PC-9 (cell line): ENCODE data around the gene KRT39. TPM values are rescaled to one million over a fixed set of nuclear protein-coding genes. Genes with fewer than 3 reads are reported as not detected.

Experiments used
- BruUV-seq: library from RNA; stranded (reverse); fragments of 400-500 nt; replicated peaks from 2 replicates; lab custom pipeline; 2021; lab: Mats Ljungman, UMichigan
- CTCF ChIA-PET: fragments of 300-600 bp; sonication (Branson Sonifier 250); formaldehyde crosslinking; loops from one replicate; lab custom pipeline; 2022; ENCODE audit warnings: antibody characterized with exemption; lab: Charles Lee
- POLR2A ChIA-PET: fragments of 300-600 bp; sonication (Branson Sonifier 250); formaldehyde crosslinking; loops from one replicate; lab custom pipeline; 2022; ENCODE audit warnings: antibody characterized with exemption; ENCODE audit not compliant: unreplicated experiment; lab: Charles Lee
- DNase-seq, 2 experiments: peaks; one replicate each; pipeline versions ENCODE4 v3.0.0 to v3.0.0-alpha.2; 2015 to 2022; ENCODE audit warnings: mixed read lengths in 1 of 2
- H2AFZ ChIP-seq: fragments of 200-600 bp; sonication (generic); 2 replicates; pipeline ENCODE4 v1.8.1; 2017; ENCODE audit warnings: antibody characterized with exemption
- H3F3A ChIP-seq: fragments of 200-600 bp; sonication (generic); 2 replicates; pipeline ENCODE4 v1.8.1; 2017; ENCODE audit warnings: antibody characterized with exemption, mild to moderate bottlenecking, low read depth; ENCODE audit not compliant: insufficient read depth
- H3K27ac ChIP-seq: fragments of 200-600 bp; sonication (generic); 2 replicates; pipeline ENCODE4 v1.6.1; 2016; ENCODE audit warnings: mixed run types
- H3K27me3 ChIP-seq: fragments of 200-600 bp; sonication (generic); 2 replicates; pipeline ENCODE4 v1.6.1; 2016; ENCODE audit warnings: low read depth, mixed run types; ENCODE audit not compliant: insufficient read depth
- H3K36me3 ChIP-seq: fragments of 200-600 bp; sonication (generic); 2 replicates; pipeline ENCODE4 v1.6.1; 2016; ENCODE audit warnings: low read depth, mixed run types
- H3K4me1 ChIP-seq: fragments of 200-600 bp; sonication (generic); replicated peaks from 2 replicates; pipeline ENCODE4 v1.6.1; 2016; ENCODE audit warnings: mixed run types; ENCODE audit not compliant: insufficient read depth
- H3K4me2 ChIP-seq: fragments of 200-600 bp; sonication (generic); 2 replicates; pipeline ENCODE4 v1.6.1; 2017; ENCODE audit warnings: mixed run types
- H3K4me3 ChIP-seq: fragments of 200-600 bp; sonication (generic); 2 replicates; pipeline ENCODE4 v1.6.1; 2016; ENCODE audit warnings: mixed run types
- H3K79me2 ChIP-seq: fragments of 200-600 bp; sonication (generic); 2 replicates; pipeline ENCODE4 v1.6.1; 2017; ENCODE audit warnings: low read depth, mixed run types
- H3K9me2 ChIP-seq: fragments of 200-600 bp; sonication (generic); 2 replicates; pipeline ENCODE4 v1.8.1; 2017; ENCODE audit warnings: mild to moderate bottlenecking; ENCODE audit not compliant: insufficient read depth
- H3K9me3 ChIP-seq: fragments of 200-600 bp; sonication (generic); 2 replicates; pipeline ENCODE4 v1.8.1; 2016; ENCODE audit warnings: low read depth; ENCODE audit not compliant: insufficient read depth
- H4K20me1 ChIP-seq: fragments of 200-600 bp; sonication (generic); 2 replicates; pipeline ENCODE4 v1.8.1; 2017; ENCODE audit not compliant: insufficient read depth
- EZH2 ChIP-seq: fragments of 200-600 bp; sonication (generic); IDR thresholded peaks from 2 replicates; pipeline ENCODE4 v1.8.0; 2017; ENCODE audit warnings: antibody characterized with exemption, low read depth
- intact Hi-C: fragments of 100-400 bp; cut with micrococcal nuclease; formaldehyde crosslinking; loops from one replicate; pipeline ENCODE4 v1.10.0; 2022; ENCODE audit not compliant: unreplicated experiment
- total RNA-seq: library from RNA; stranded (reverse); gene quantifications from 2 replicates; pipeline ENCODE4 v1.2.3, GENCODE V29; 2021
- TF ChIP-seq, protein P1 (sequence below): fragments of 200-600 bp; sonication (generic); conservative IDR thresholded peaks from 2 replicates; pipeline ENCODE4 v1.6.1; 2017; ENCODE audit warnings: mixed run types, antibody characterized with exemption, mild to moderate bottlenecking, moderate library complexity

The KRT39 gene
- total RNA-seq, 1 experiment from 2014 or later, result not detected

DNA sequence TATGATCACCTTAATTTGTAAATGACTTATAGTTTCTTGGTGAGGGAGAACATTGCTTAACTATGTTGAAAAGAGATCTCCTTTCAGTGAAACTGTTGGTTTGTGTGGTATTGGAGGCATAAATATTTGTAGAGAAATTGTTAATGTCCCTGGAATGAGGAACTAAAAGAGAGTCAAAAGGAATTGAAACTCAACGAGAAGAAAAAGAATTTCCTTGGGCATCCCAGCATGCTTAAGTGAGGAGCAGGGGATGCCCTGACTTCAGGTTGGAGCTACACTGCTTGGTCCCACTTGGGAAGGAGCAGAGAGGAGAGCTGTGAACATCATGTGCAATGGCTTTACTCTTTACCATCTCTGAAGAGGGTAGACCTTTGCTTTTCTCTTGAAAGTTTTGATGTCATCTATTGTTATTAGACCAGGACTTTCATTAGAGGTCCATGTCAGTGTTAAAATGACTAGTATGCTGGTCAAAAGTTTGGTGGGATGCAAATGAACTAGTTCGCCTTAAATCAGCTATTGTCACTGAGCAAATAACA is 51.0 kb downstream of the KRT39 start:
- Histone ChIP-seq H3K9me3 (no peaks in the 10 kb centered on the region), H3K4me1 (peaks cover 68% of the 10 kb centered on the region), H3K4me3 (no peak overlapping the region), H3K27me3 (no peaks in the 10 kb centered on the region), H4K20me1 (no peaks in the 10 kb centered on the region), H3K79me2 (no peaks in the 10 kb centered on the region), H3K27ac (peak overlapping the region; percentile 99), H2AFZ (no peak overlapping the region), H3F3A (peaks cover 35% of the 10 kb centered on the region), H3K36me3 (no peaks in the 10 kb centered on the region), H3K4me2 (peak overlapping the region; percentile 65), H3K9me2 (no peaks in the 10 kb centered on the region)
- POLR2A ChIA-PET, result interaction anchor here (0.6 to 0.7 kb wide), 5 partner anchors 105 to 780 kb away, joined by 3 to 14 read pairs (median 5); partner anchors contain the start of gene KRTAP4-12
- TF ChIP-seq EZH2, result no peak
- TF ChIP-seq, protein P1, sequence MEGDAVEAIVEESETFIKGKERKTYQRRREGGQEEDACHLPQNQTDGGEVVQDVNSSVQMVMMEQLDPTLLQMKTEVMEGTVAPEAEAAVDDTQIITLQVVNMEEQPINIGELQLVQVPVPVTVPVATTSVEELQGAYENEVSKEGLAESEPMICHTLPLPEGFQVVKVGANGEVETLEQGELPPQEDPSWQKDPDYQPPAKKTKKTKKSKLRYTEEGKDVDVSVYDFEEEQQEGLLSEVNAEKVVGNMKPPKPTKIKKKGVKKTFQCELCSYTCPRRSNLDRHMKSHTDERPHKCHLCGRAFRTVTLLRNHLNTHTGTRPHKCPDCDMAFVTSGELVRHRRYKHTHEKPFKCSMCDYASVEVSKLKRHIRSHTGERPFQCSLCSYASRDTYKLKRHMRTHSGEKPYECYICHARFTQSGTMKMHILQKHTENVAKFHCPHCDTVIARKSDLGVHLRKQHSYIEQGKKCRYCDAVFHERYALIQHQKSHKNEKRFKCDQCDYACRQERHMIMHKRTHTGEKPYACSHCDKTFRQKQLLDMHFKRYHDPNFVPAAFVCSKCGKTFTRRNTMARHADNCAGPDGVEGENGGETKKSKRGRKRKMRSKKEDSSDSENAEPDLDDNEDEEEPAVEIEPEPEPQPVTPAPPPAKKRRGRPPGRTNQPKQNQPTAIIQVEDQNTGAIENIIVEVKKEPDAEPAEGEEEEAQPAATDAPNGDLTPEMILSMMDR, result no peak
- intact Hi-C loops, result loop anchor here (1.0 kb wide), 7 partner anchors 43 to 740 kb away; partner anchors contain the start of genes KRTAP2-3 and KRTAP4-6
- DNase-seq, result peak; percentile 49 to 96
- CTCF ChIA-PET, result interaction anchor here (1.0 kb wide), 1 partner anchor 37 kb away, joined by 3 read pairs; no protein-coding TSS in a partner anchor
- BruUV-seq, result no TSS peak

DNA sequence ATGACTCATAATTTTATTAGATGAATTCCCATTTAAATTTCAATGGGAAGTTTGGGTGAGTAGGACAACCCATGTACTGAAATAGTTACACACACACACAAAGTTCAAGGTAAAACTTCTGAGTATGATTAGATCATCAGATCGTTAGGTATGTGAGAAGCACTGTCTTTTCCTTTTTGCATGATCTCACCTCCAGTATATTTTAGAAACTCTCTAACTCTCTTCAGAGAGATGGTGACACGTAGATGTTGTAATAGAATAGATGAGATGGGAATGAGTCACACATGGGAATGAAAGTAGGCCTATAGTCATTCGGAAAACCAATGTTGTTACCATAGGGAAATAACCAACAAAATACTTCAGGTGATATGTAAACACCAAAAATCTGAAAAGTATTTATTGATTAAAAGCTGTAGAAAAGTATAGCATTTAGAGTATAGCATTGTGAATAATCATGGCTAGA is 51.5 kb downstream of the KRT39 start:
- peak overlapping the region; percentile 65 for H3K4me2 ChIP-seq
- DNase-seq, result peak in 1 of 2 experiments; percentile 99
- no peaks in the 10 kb centered on the region for H3K36me3 ChIP-seq
- TF ChIP-seq, protein P1, result no peak
- no peak for TF ChIP-seq EZH2
- POLR2A ChIA-PET, result interaction anchor here (0.6 to 0.7 kb wide), 3 partner anchors 275 to 781 kb away, joined by 3 to 6 read pairs (median 5); no protein-coding TSS in a partner anchor
- H3F3A ChIP-seq, result peaks cover 40% of the 10 kb centered on the region
- H3K4me3 ChIP-seq, result no peak overlapping the region
- H3K79me2 ChIP-seq, result no peaks in the 10 kb centered on the region
- no peaks in the 10 kb centered on the region for H3K9me3 ChIP-seq
- intact Hi-C loops, result loop anchor here (1.0 kb wide), 7 partner anchors 43 to 740 kb away; partner anchors contain the start of genes KRTAP2-3 and KRTAP4-6
- CTCF ChIA-PET, result no interaction called here
- BruUV-seq, result no TSS peak
- no peaks in the 10 kb centered on the region for H3K9me2 ChIP-seq
- no peaks in the 10 kb centered on the region for H3K27me3 ChIP-seq
- H3K4me1 ChIP-seq, result peaks cover 74% of the 10 kb centered on the region
- no peak overlapping the region for H2AFZ ChIP-seq
- peak overlapping the region; percentile 99 for H3K27ac ChIP-seq
- H4K20me1 ChIP-seq, result no peaks in the 10 kb centered on the region

DNA sequence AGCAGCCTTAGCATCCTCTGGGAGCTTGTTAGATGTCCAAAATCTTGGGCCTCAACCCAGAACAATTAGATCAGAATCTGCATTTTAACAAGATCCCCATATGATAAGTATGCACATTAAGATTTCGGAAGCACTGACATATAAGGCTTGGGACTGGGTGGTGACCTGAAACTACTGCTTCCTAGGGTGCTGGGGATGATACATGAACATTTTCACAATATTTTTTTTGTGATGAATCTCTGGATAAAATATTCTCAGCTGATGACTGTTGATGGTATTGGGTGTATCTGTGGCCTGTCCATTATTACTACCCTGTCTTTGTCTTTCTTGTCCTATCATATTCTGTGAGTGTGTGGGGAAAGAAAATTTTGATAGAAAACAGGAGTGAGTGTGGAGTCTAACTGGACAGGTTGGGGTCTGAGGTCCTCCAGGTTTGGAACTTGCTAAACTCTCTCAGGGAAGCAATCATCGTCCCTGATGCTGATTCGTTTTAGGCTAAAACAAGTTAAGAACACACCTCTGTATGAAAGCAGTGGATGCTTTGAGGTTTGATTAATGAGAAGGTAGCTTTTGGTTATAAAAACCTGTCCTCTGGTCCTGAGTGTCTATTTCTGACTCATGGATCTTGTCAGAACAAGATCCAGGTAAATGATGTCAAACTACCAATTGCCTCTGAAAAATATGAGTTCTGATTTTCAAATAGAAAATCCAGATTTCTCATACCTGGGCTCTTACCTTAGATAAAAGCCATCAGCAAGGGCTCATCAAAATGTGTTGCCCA is 52.5 kb downstream of the KRT39 start:
- CTCF ChIA-PET, result interaction anchor here (0.7 kb wide), 1 partner anchor 50 kb away, joined by 4 read pairs; no protein-coding TSS in a partner anchor
- H3K36me3 ChIP-seq, result no peaks in the 10 kb centered on the region
- H3F3A ChIP-seq, result peaks cover 48% of the 10 kb centered on the region
- no peaks in the 10 kb centered on the region for H3K9me3 ChIP-seq
- H3K27ac ChIP-seq, result peak overlapping the region; percentile 99
- POLR2A ChIA-PET, result no interaction called here
- intact Hi-C loops, result no loop called here
- no peak overlapping the region for H3K4me3 ChIP-seq
- no peak for DNase-seq
- BruUV-seq, result TSS peak; percentile 82
- peaks cover 82% of the 10 kb centered on the region for H3K4me1 ChIP-seq
- no peak for TF ChIP-seq EZH2
- TF ChIP-seq, protein P1, result no peak
- H3K79me2 ChIP-seq, result no peaks in the 10 kb centered on the region
- no peaks in the 10 kb centered on the region for H4K20me1 ChIP-seq
- no peaks in the 10 kb centered on the region for H3K9me2 ChIP-seq
- peak overlapping the region; percentile 54 for H3K4me2 ChIP-seq
- no peak overlapping the region for H2AFZ ChIP-seq
- H3K27me3 ChIP-seq, result no peaks in the 10 kb centered on the region
